ENCODE data around the gene KCNIP1. TPM values are rescaled to one million over a fixed set of nuclear protein-coding genes. Genes with fewer than 3 reads are reported as not detected.

Gene KCNIP1
- polyA plus RNA-seq, 1 of the 3 experiments (the other 2 are of a cell fraction), result 1.3 TPM

DNA sequence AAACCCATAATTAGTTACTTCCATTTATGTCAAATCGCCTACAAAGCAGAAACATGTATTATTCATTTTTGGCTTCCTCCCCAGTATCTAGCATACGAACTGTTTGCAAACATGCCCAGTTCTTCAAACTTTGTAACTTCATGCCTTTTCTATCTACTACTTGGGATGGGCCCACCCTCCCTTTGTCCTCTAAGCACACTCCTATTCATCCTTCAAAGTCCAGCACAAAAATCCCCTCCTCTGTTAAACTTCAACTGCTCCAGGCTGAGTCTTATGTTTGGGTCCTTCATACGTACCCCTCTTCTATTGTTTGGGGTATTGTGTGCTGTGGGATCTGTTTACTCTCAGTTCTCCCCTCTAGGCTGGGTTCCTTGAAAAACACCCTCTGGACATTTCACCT, 55.5 kb downstream of the KCNIP1 start:
- Histone ChIP-seq H3K27me3 (ENCODE audit: insufficient read depth) (0 out of 2 replicates have a peak, but pooled peaks cover 6% of the 10 kb centered on the region), H3K9ac (no peak overlapping the region), H3K79me2 (ENCODE audit: insufficient read depth) (no peaks in the 10 kb centered on the region), H3K4me2 (no peak overlapping the region), H2AFZ (ENCODE audit: low read depth) (no peak overlapping the region), H3K4me3 (ENCODE audit: low read depth in 2 of 2, low read length in 1 of 2) (no peak overlapping the region), H3K9me2 (no peaks in the 10 kb centered on the region), H3K27ac (ENCODE audit: low read depth in 2 of 2, low read length in 1 of 2) (no peak overlapping the region), H4K20me1 (ENCODE audit: insufficient read depth) (no peaks in the 10 kb centered on the region), H3K36me3 (replicated peaks in 1 of 2; ENCODE audit: control insufficient read depth in 1 of 2, insufficient read depth in 2 of 2, low read length in 1 of 2) (no peaks in the 10 kb centered on the region), H3K9me3 (no peaks in the 10 kb centered on the region), H3K4me1 (ENCODE audit: control insufficient read depth in 1 of 2, insufficient read depth in 2 of 2, low read depth in 1 of 2, low read length in 1 of 2) (peaks cover 0 to 9% of the 10 kb centered on the region in 2 experiments; a peak in 1 of 4 replicates), H3F3A (replicated peaks; ENCODE audit: insufficient read depth) (no peaks in the 10 kb centered on the region)
- POLR2A ChIA-PET, result no interaction called here
- WGBS (ENCODE audit: low lambda C conversion rate), result 58% methylated on average over 3 of the region's 3 CpGs
- DNase-seq, result no peak
- no peak for TF ChIP-seq TEAD4 (IDR thresholded peaks at IDR 0.05; ENCODE audit: borderline replicate concordance, insufficient read depth)
- TF ChIP-seq, protein P1, sequence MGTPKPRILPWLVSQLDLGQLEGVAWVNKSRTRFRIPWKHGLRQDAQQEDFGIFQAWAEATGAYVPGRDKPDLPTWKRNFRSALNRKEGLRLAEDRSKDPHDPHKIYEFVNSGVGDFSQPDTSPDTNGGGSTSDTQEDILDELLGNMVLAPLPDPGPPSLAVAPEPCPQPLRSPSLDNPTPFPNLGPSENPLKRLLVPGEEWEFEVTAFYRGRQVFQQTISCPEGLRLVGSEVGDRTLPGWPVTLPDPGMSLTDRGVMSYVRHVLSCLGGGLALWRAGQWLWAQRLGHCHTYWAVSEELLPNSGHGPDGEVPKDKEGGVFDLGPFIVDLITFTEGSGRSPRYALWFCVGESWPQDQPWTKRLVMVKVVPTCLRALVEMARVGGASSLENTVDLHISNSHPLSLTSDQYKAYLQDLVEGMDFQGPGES (IDR thresholded peaks at IDR 0.05; ENCODE audit: low read depth, low read length), result no peak
- no peak for TF ChIP-seq EP300 (IDR thresholded peaks at IDR 0.05; ENCODE audit: borderline replicate concordance in 1 of 2, low read depth in 1 of 2, low read length in 1 of 2)
- TF ChIP-seq, protein P2, sequence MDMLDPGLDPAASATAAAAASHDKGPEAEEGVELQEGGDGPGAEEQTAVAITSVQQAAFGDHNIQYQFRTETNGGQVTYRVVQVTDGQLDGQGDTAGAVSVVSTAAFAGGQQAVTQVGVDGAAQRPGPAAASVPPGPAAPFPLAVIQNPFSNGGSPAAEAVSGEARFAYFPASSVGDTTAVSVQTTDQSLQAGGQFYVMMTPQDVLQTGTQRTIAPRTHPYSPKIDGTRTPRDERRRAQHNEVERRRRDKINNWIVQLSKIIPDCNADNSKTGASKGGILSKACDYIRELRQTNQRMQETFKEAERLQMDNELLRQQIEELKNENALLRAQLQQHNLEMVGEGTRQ (IDR thresholded peaks at IDR 0.05; ENCODE audit: borderline replicate concordance, low read depth, low read length), result no peak
- no peak for TF ChIP-seq RFX5 (IDR thresholded peaks at IDR 0.05; ENCODE audit: low read length)
- no peak for TF ChIP-seq RCOR1 (IDR thresholded peaks at IDR 0.05; ENCODE audit: low read length)
- no peak for TF ChIP-seq CHD2 (IDR thresholded peaks at IDR 0.05; ENCODE audit: low read length, partially characterized antibody)
- CTCF ChIA-PET, result no interaction called here

GRCh38 chr5:170560938-170561337, 57.1 kb downstream of the KCNIP1 start:
- Histone ChIP-seq H3F3A (replicated peaks; ENCODE audit: insufficient read depth) (no peaks in the 10 kb centered on the region), H3K27me3 (ENCODE audit: insufficient read depth) (peaks cover 6% of the 10 kb centered on the region; the same call in 1 of the 2 replicates), H3K9ac (no peak overlapping the region), H3K9me2 (no peaks in the 10 kb centered on the region), H3K9me3 (no peaks in the 10 kb centered on the region), H3K4me3 (ENCODE audit: low read depth in 2 of 2, low read length in 1 of 2) (no peak overlapping the region), H4K20me1 (ENCODE audit: insufficient read depth) (no peaks in the 10 kb centered on the region), H3K4me2 (no peak overlapping the region), H3K79me2 (ENCODE audit: insufficient read depth) (no peaks in the 10 kb centered on the region), H3K4me1 (ENCODE audit: control insufficient read depth in 1 of 2, insufficient read depth in 2 of 2, low read depth in 1 of 2, low read length in 1 of 2) (no peaks in the 10 kb centered on the region; a peak in 1 of 4 replicates), H3K36me3 (replicated peaks in 1 of 2; ENCODE audit: control insufficient read depth in 1 of 2, insufficient read depth in 2 of 2, low read length in 1 of 2) (no peaks in the 10 kb centered on the region), H2AFZ (ENCODE audit: low read depth) (no peak overlapping the region), H3K27ac (ENCODE audit: low read depth in 2 of 2, low read length in 1 of 2) (no peak overlapping the region)
- no peak for DNase-seq
- no peak for TF ChIP-seq GATA2 (CRISPR knock-in tag; IDR thresholded peaks at IDR 0.05)
- 72% methylated on average over 7 of the region's 7 CpGs for WGBS (ENCODE audit: low lambda C conversion rate)
- CTCF ChIA-PET, result no interaction called here
- POLR2A ChIA-PET, result no interaction called here

All from SK-N-SH (cell line).